ENCODE results near the gene FOS. TPM values are rescaled to one million over a fixed set of nuclear protein-coding genes. Genes with fewer than 3 reads are reported as not detected.

The FOS gene
- total and polyA plus RNA-seq, 2 of the 8 experiments (the other 6 are each of a cell fraction or from before 2014, with no cell fraction given): 50.2 to 51.8 TPM

DNA sequence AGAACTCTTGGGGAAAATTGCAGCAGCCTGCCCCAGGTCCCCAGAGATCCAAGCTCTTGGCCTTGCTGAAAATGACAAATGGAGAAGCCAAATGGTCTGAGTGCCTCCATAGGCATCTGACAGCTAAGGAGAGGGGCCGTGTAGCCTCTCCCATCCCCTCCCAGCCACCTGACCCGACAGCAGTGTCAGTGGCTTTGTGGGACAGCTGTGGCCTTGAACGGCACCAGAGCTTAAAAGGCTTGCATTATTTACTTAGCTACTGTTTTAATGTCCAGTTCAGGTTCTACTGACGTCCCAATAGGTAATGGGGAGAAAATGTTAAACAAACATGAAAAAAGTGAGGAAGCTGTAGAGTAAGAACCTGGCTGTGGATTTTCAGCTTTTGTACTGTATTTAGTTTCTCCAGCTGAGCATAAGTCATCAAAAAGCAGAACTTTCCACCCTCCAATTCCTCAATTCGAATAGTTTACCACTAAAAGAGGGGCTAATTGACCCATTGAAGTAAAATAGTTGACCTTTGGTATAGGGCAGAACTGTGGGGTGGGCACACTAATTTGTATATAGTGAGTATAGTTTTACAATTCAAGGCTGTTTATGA, 50.0 kb downstream of the FOS start:
- FAIRE-seq (no peak), DNase-seq (ENCODE audit: low read depth in 1 of 2, low spot score in 2 of 2) (no peak)
- Histone ChIP-seq H4K20me1 (replicated peaks in 1 of 2; ENCODE audit: control insufficient read depth in 1 of 2, insufficient read depth in 2 of 2, low read length in 2 of 2) (no peaks in the 10 kb centered on the region), H2AK5ac (ENCODE audit: low read depth, low read length) (no peak overlapping the region), H3K9me3 (ENCODE audit: insufficient read depth in 2 of 2, low read depth in 1 of 2, low read length in 1 of 2) (no peaks in the 10 kb centered on the region), H3K27ac (ENCODE audit: low read depth, low read length) (no peak overlapping the region), H2BK20ac (ENCODE audit: low read length) (no peak overlapping the region), H2BK5ac (ENCODE audit: low read depth, low read length) (no peak overlapping the region), H3K36me3 (ENCODE audit: control insufficient read depth in 2 of 4, insufficient read depth in 4 of 4, low read length in 3 of 4) (no peaks in the 10 kb centered on the region), H4K8ac (ENCODE audit: extremely low read depth, insufficient read depth, low read length) (no peak overlapping the region), H3K79me2 (ENCODE audit: control insufficient read depth in 1 of 2, insufficient read depth in 2 of 2, low read length in 2 of 2) (no peaks in the 10 kb centered on the region), H3K4me3 (ENCODE audit: extremely low read depth in 1 of 4, insufficient read depth in 2 of 4, low read depth in 3 of 4, low read length in 4 of 4) (no peak overlapping the region), H2AFZ (ENCODE audit: low read length) (0 out of 2 replicates have a peak overlapping the region, but pooled peaks have one; percentile 12), H3K9ac (replicated peaks in 1 of 4; ENCODE audit: extremely low read depth in 1 of 4, low read depth in 3 of 4, low read length in 3 of 4) (no peak overlapping the region), H3K4me2 (ENCODE audit: insufficient read depth in 1 of 2, low read depth in 2 of 2, low read length in 2 of 2) (no peak overlapping the region), H2BK15ac (ENCODE audit: low read length) (no peak overlapping the region), H3K79me1 (ENCODE audit: low read depth, low read length) (no peaks in the 10 kb centered on the region), H3K18ac (ENCODE audit: extremely low read depth, low read length) (no peak overlapping the region), H2BK120ac (replicated peaks; ENCODE audit: low read depth, low read length) (no peak overlapping the region), H2BK12ac (ENCODE audit: low read depth, low read length) (no peak overlapping the region), H3K27me3 (replicated peaks in 1 of 4; ENCODE audit: control insufficient read depth in 3 of 4, extremely low read depth in 1 of 4, insufficient read depth in 3 of 4, low read length in 3 of 4) (no peaks in the 10 kb centered on the region), H4K91ac (replicated peaks; ENCODE audit: insufficient read length, low read length) (no peak overlapping the region), H3K4me1 (replicated peaks in 1 of 4; ENCODE audit: control insufficient read depth in 3 of 4, insufficient read depth in 4 of 4, low read length in 3 of 4) (no peaks in the 10 kb centered on the region), H3K56ac (replicated peaks; ENCODE audit: insufficient read length, low read depth, low read length) (no peak overlapping the region), H3K23ac (ENCODE audit: insufficient read length) (no peak overlapping the region), H4K5ac (ENCODE audit: insufficient read length, low read depth, low read length) (no peak overlapping the region), H3K14ac (ENCODE audit: insufficient read length) (no peak overlapping the region), H3K23me2 (ENCODE audit: low read depth, low read length) (peaks cover 2% of the 10 kb centered on the region; the same call in 1 of the 2 replicates), H3K4ac (replicated peaks; ENCODE audit: insufficient read length, low read depth, low read length) (no peak overlapping the region)
- TF ChIP-seq CHD1 (IDR thresholded peaks at IDR 0.05; ENCODE audit: low read depth, low read length): no peak
- TF ChIP-seq RNF2 (IDR thresholded peaks at IDR 0.05; ENCODE audit: borderline replicate concordance, low read depth, low read length, missing control alignments, poor library complexity, severe bottlenecking): no peak
- TF ChIP-seq GTF2F1 (IDR thresholded peaks at IDR 0.05; ENCODE audit: borderline replicate concordance, low read depth, low read length): no peak
- TF ChIP-seq TAF1 (IDR thresholded peaks at IDR 0.05; ENCODE audit: low read depth, low read length): no peak
- 70% methylated on average over 5 of the region's 5 CpGs; no CpG with 5 or more reads in 1 of the 2 experiments for WGBS, 2 experiments (ENCODE audit: extremely low coverage in 1 of 2, insufficient coverage in 1 of 2, insufficient read length in 1 of 2, insufficient replicate concordance in 2 of 2, low coverage in 1 of 2, low lambda C conversion rate in 2 of 2, missing lambda C conversion rate in 1 of 2)
- CTCF ChIA-PET (ENCODE audit: partially characterized antibody): interaction anchor here (0.5 to 1.7 kb wide), 12 partner anchors 10 to 191 kb away, joined by 3 to 8 read pairs (median 4); no protein-coding TSS in a partner anchor
- POLR2A ChIA-PET (ENCODE audit: partially characterized antibody): interaction anchor here (0.6 kb wide), 1 partner anchor 125 kb away, joined by 4 read pairs; no protein-coding TSS in a partner anchor
